SK-N-MC (cell line): ENCODE measurements around the gene PLA2G2E.
"Not testable (repeated sequence)": the region's sequence is repeated elsewhere in the genome, so short reads cannot be mapped to it uniquely, and the experiment has no call there.

ENCODE experiments used
- DNase-seq: peaks from one replicate; pipeline ENCODE4 v3.0.0-alpha.2; 2011; ENCODE audit warnings: low read depth, low spot score
- H3K27ac ChIP-seq: fragments of 200-600 bp; sonication (generic); 2 replicates; pipeline ENCODE4 v1.5.1; 2016; ENCODE audit warnings: mixed run types
- H3K36me3 ChIP-seq: fragments of 200-600 bp; sonication (generic); 2 replicates; pipeline ENCODE4 v1.6.1; 2017; ENCODE audit warnings: antibody characterized with exemption, low read length, mixed read lengths; ENCODE audit not compliant: insufficient read depth
- H3K4me3 ChIP-seq: fragments of 200-600 bp; sonication (generic); 2 replicates; pipeline ENCODE4 v1.5.1; 2016
- H3K9ac ChIP-seq: fragments of 200-600 bp; sonication (generic); 2 replicates; pipeline ENCODE4 v1.8.0; 2017; ENCODE audit warnings: mixed run types, mixed read lengths; ENCODE audit not compliant: insufficient read length
- H3K9me3 ChIP-seq: fragments of 200-600 bp; sonication (generic); 2 replicates; pipeline ENCODE4 v1.6.1; 2017; ENCODE audit warnings: low read depth, mild to moderate bottlenecking, antibody characterized with exemption, low read length, moderate library complexity, mixed read lengths
- EZH2 ChIP-seq: fragments of 200-600 bp; sonication (generic); IDR thresholded peaks from one replicate; pipeline ENCODE4 v1.6.1; 2017; ENCODE audit warnings: antibody characterized with exemption
- FOXP2 ChIP-seq: optimal IDR thresholded peaks from 2 replicates; pipeline ENCODE3; 2011; ENCODE audit warnings: mild to moderate bottlenecking, moderate library complexity; ENCODE audit not compliant: insufficient read depth; ENCODE audit errors: extremely low read length, control extremely low read depth
- POLR2AphosphoS5 ChIP-seq: IDR thresholded peaks from 2 replicates; pipeline ENCODE4 v1.6.1; 2012; ENCODE audit warnings: mild to moderate bottlenecking, low read depth, low read length, borderline replicate concordance

Gene PLA2G2E

GRCh38 chr1:19938472-19938871 lies 15.1 kb upstream of the PLA2G2E start:
- H3K27ac ChIP-seq = no peak overlapping the region
- no peak for TF ChIP-seq FOXP2
- TF ChIP-seq POLR2AphosphoS5 = no peak
- TF ChIP-seq EZH2 = no peak
- DNase-seq = no peak
- H3K9ac ChIP-seq = no peak overlapping the region
- no peak overlapping the region for H3K4me3 ChIP-seq
- H3K9me3 ChIP-seq = no peaks in the 10 kb centered on the region
- no peaks in the 10 kb centered on the region for H3K36me3 ChIP-seq

- TF ChIP-seq POLR2AphosphoS5 = no peak
- TF ChIP-seq EZH2 = no peak
- TF ChIP-seq FOXP2 = no peak
- no peak overlapping the region for H3K27ac ChIP-seq
- DNase-seq = no peak
- H3K4me3 ChIP-seq = no peak overlapping the region
- H3K9ac ChIP-seq = no peak overlapping the region
- no peaks in the 10 kb centered on the region for H3K36me3 ChIP-seq
- no peaks in the 10 kb centered on the region for H3K9me3 ChIP-seq
Measured at GRCh38 chr1:19936061-19936750, 12.8 kb upstream of the PLA2G2E start.

- TF ChIP-seq POLR2AphosphoS5 (no peak), FOXP2 (no peak), EZH2 (no peak)
- no peaks in the 10 kb centered on the region for H3K9me3 ChIP-seq
- H3K27ac ChIP-seq = no peak overlapping the region
- H3K36me3 ChIP-seq = no peaks in the 10 kb centered on the region
- no peak overlapping the region for H3K9ac ChIP-seq
- DNase-seq = no peak
- no peak overlapping the region for H3K4me3 ChIP-seq
Measured at GRCh38 chr1:19934336-19934735, 10.9 kb upstream of the PLA2G2E start.

- H3K9ac ChIP-seq = no peak overlapping the region
- no peak overlapping the region for H3K4me3 ChIP-seq
- no peaks in the 10 kb centered on the region for H3K36me3 ChIP-seq
- no peak overlapping the region for H3K27ac ChIP-seq
- DNase-seq = no peak
- no peaks in the 10 kb centered on the region for H3K9me3 ChIP-seq
- no peak for TF ChIP-seq EZH2
- TF ChIP-seq POLR2AphosphoS5 = no peak
- no peak for TF ChIP-seq FOXP2
Measured at GRCh38 chr1:19932866-19933265, 9.4 kb upstream of the PLA2G2E start.

- not testable (repeated sequence) for H3K4me3 ChIP-seq, DNase-seq, H3K9ac ChIP-seq
Measured at GRCh38 chr1:19927130-19927421, 3.7 kb upstream of the PLA2G2E start.

GRCh38 chr1:19926296-19927129 lies 3.1 kb upstream of the PLA2G2E start:
- no peak overlapping the region for H3K27ac ChIP-seq
- H3K4me3 ChIP-seq = no peak overlapping the region
- DNase-seq = no peak
- no peak for TF ChIP-seq FOXP2
- TF ChIP-seq POLR2AphosphoS5 = no peak
- no peak for TF ChIP-seq EZH2
- no peak overlapping the region for H3K9ac ChIP-seq
- H3K9me3 ChIP-seq = no peaks in the 10 kb centered on the region
- no peaks in the 10 kb centered on the region for H3K36me3 ChIP-seq

More at GRCh38 chr1:19927130-19927421, 3.7 kb upstream of the PLA2G2E start:
- not testable (repeated sequence) for H3K27ac ChIP-seq, H3K36me3 ChIP-seq, H3K9me3 ChIP-seq

- Histone ChIP-seq H3K4me3 (no peak overlapping the region), H3K36me3 (no peaks in the 10 kb centered on the region), H3K27ac (no peak overlapping the region), H3K9me3 (no peaks in the 10 kb centered on the region), H3K9ac (no peak overlapping the region)
- DNase-seq = no peak
- no peak for TF ChIP-seq EZH2
- TF ChIP-seq POLR2AphosphoS5 = no peak
- TF ChIP-seq FOXP2 = no peak
Measured at GRCh38 chr1:19925342-19926070, 2.1 kb upstream of the PLA2G2E start.

- DNase-seq = no peak
- Histone ChIP-seq H3K4me3 (no peak overlapping the region), H3K9ac (no peak overlapping the region), H3K36me3 (no peaks in the 10 kb centered on the region), H3K9me3 (no peaks in the 10 kb centered on the region), H3K27ac (no peak overlapping the region)
- TF ChIP-seq POLR2AphosphoS5 = no peak
- no peak for TF ChIP-seq FOXP2
- no peak for TF ChIP-seq EZH2
Measured at GRCh38 chr1:19923953-19924346, 533 bp upstream of the PLA2G2E start.
